ENCODE results near the gene DKK3. TPM values are rescaled to one million over a fixed set of nuclear protein-coding genes. Genes with fewer than 3 reads are reported as not detected.

DKK3 gene
- polyA plus RNA-seq, 1 donor = 49.7 TPM

DNA sequence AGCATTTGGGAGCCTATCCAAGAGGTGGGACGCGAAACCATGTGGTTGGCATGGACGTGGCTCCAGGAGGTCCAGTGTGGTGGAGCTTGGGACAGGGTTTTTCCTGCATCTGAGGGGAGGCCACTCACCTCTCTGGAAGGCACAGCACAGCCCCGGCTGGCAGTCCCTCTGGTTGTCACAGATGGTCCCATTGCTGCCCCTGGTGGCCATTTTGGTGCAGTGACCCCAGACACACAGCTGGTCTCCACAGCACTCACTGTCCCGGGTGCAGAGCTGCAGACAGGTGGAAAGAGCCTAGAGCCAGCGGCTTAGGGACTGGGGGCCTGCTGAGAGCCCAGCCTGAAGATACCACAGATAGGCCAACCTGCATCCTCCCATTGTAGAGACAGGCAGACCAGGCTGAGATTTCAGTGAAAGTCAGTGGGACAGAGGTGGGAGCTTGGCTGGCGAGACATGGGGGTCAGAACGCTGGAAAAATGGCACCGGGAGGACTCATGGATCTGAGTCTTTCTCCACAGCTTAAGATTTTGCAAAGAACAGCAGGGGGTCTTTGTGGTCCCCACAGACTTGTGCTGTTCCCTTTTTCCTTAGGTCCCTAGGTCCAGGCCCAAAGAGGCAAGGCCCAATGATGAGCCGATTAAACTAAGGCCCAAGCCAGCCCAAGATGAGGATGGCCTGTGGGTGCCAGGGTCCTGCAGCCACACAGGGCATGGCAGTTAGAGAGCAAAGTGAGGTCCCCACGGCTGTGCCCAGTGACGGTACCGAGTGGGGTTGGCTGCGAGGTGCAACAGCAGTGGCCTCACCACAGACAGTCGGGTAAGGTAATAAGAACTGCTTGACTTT, 41.4 kb downstream of the DKK3 start:
- DNase-seq = no peak

DNA sequence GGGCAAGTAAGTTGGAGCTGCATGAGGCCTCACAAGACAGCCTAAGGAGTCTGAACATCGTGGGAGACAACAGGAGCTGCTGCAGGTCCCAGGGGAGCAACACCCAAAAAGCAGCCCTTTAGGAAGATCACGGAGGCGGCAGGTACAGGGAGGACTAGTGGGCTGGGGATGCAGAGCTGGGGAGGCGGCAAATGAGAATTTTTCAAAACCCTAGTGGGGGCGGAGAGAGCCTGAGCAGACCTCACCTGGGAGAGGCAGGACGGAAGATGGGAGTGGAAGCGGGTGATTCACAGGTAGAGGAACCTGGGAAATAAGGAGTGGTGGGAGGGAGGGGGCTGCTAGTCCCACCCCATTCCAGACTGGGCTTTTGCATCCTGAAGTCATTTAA, 42.1 kb downstream of the DKK3 start:
- no peak for DNase-seq

DNA sequence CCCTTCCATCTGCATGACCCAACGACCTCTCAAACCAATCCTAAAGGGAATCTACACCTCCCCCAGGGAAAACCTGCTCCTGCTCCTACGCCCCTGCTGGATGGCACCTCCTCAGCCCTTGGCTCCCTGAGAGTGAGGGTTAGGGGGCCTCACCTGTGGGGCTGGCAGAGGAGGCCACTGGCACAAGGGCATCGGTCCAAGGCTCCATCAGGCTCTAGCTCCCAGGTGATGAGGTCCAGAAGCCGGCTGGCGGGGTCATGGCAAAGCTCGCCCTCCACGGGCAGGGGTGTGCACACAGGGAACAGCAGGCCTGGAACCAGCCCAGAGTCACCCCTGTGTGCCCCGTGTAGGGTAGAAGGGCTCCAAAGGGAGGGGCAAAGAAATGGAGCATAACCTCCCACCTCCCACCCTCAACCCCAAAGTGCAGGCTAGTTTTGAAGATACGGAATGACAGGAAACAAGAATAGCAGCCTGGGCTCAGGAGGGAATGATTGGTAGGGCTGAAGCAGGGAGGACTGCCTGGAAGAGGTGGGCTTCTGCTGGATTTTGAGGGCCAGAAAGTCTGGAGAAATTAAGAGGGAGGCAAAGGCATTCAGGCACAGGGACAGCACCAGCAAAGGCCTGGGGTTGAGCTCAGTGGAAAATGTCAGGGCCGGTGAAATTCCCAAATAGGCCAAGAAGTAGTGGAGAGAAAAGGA, 42.6 kb downstream of the DKK3 start:
- DNase-seq = no peak

DNA sequence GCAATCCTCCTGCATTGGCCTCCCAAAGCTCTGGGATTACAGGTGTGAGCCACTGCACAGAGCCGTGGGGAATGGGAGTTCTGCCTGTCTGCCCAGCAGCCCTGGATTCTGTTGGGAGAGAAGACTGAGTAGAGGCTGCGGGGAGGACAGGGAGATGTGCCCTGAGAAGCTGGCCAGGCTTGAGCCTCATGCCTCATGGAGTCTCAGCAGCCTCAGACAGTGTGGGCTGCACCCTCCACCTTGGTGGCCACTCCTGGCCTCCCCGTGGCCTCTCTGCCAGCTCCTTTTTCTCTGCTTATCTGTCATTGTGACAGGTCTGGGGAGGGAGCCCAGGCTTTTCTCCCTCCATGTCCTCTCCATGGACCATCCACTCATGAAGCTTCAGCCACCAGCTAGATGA, 43.2 kb downstream of the DKK3 start:
- no peak for DNase-seq

DNA sequence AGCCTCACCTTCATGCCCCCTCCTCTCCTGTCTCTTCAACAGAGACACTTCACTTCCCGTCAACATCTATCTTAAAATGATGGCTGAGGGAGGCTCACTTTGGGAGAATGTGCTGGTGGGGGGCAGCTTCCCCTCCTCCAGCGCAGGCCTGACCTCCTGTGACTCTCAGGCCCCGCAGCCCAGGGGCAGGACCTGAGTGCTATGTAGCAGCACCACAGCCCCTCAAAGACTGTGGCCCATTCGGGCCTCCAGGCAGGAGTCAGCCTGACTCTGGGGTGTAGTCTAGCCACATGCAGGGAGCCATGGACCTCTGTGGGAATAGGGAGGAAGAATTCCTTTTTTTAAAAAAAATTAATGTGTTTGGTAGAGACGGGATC, 43.7 kb downstream of the DKK3 start:
- DNase-seq = no peak

DNA sequence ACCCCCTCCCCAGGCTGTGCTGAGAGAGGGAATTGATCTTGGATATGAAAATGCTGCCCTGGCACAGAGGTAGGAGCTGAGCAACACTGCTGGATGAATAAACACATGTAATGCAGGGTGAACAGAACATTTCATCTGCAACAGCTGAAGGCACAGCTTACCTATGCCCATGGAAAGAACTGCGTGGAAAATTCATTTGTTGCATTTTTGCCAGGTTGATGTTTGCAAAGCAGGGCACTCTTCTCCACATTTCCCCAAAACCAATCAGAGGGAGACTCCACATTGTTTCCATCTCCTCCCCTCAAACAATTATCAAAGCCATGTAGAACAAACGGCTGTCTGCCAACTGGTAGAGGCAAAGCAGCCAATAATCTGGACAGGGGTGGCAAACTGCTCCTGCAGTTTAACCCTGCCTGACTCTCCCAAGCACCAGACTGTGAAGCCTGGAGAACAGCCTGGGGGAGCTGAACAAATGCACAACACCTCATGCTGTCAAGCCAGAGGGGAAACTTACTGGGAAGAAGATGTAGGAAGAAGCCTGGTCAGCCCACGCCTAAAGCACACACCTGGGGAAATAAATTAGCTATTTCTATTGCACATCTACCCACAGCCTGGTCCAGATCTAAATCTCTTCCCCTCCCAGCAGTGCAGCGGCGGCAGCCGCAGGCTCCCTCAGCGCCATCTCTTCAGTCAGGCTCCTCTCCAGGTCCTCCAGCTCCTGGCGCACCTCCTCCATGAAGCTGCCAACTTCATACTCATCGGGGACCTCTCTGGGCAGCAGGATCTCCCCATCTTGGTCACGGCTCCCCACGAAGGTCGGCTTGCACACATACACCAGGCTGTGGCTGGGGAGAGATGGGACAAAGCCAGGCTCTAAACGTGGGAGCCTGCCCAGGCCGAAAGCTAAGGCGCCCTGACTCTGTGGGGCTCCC, 44.3 kb downstream of the DKK3 start:
- DNase-seq = no peak

DNA sequence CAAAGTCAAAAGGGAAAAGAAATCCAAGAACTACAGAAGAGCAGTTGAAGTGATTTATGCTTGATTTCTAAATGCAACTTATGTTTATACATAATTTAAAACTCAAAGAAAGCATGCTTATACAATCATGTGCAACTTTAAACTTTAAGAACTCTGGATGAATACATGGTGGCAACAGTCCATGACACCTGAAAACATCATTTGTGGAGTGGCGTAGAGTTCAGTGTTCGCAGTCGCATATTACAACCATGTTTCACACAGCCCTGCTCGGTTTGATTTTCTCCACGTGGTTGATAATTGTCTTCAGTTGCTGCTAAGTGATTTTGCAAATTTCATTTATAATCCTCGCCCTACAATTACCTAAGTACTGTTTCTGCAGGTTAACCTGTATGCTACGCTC, 45.4 kb downstream of the DKK3 start:
- peak; percentile 71 for DNase-seq

DNA sequence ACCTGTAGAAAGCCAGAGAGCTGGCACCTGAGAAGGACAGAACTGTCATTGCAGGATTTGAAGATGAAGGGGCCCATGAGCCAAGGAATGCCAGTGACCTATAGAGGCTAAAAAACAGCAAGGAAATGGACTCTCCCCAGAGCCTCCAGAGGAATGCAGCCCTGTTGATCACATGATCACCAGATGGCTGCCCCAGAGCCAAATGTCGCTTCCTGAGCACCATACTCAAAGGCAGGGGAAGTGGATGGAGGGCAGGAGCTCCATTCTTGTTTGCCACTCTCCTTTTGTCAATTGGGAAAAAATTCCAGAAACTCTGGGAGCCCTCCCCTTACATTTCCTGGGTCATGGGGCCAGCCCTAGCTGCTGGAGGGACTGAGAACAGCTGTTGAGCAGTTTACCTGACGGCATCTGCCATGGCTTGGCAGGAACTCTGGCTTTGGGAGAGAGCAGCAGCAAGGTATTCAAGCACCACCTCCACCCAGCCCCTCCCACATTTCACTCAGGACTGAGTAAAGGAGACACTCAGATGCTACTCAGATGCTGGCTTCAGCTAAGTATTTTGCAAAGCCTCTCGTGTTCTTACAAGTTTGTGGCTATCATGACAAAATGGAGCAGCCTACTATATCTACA, 46.9 kb downstream of the DKK3 start:
- no peak for DNase-seq

DNA sequence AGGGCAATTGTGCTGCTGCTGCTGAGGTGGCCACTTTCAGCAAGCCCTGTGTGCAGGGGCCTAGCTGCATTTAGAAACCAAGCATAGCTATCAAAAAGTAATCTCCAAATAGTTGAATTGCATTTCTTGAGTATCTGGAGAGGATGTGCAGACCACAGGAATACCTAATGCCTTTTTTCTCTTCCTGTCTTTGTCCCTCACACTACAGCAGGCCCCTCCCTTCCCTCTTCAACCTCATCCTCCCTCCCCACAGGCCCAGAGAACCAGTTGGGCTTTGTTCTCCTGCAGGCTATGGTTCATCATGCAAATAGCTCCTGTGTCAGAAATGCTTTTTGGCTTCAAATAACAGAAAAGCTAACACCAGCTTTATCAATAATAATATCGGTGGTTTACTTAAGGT, 47.7 kb downstream of the DKK3 start:
- DNase-seq = no peak

DNA sequence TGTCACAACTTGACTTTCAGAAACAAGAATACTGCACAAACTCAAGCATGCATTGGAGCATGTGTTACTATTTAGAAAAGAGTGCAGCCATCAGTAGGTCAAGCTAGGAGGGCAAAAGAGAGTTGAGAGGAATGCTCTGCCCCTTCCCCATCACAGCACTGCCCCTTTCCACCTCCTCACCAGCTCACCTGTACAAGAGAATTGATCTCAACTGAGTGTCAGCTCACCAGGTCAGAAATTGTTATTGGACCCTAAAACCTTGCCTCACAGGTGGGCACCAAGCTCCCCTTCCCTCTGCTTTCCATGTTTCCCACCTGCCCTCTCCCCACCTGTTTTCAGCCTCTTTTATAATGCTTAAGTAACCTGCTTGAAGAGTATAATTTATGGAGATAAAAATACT, 48.8 kb downstream of the DKK3 start:
- no peak for DNase-seq

DNA sequence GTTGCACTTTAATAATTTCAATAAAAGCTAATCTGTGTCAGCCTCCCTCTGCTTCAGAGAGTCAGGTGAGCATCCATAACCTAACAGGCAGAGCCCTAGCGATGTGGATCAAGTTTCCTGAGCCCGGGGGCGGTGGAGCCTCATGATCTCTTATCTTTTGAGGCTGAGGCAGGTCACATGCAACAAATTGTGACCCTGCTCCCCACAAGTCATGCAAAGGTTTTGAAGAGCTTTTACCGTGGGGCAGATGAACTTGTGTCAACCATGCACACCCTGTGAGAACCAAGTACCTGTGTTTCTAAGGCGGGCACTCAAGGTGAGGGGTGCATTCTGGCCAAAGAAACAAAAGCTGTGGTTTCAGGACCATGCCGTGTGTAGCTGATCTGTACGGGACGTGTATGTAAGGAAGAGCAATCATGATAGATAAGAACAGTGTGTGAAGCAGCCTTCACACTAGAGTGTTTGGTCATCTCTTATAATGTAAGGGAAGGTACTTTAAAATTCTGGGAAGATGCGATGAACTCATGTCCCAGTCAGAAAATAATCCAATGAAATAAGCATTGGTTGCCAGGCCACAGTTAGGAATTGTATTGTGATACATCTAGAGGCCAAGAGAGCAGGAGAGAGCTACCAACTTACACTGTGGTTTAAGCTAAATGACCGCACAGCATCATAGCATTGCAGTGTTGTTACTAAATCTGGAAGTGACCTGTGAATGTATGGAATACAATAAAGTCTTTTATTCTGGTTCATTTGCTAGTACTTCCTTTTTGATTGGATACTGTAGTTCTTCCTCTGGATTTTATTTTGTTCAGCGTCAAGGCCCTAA, 49.8 kb downstream of the DKK3 start:
- DNase-seq = no peak

DNA sequence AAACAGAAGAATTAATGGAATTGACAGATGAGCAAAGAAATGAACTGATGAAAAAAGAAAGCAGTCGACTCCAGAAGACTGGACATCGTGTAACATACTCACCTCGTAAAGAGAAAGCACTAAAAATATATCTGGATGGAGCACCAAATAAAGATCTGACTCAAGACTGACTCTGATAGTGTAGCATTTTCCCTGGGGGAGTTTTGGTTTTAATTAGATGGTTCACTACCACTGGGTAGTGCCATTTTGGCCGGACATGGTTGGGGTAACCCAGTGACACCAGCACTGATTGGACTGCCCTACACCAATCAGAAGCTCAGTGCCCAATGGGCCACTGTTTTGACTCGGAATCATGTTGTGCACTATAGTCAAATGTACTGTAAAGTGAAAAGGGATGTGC, 52.4 kb downstream of the DKK3 start:
- no peak for DNase-seq

DNA sequence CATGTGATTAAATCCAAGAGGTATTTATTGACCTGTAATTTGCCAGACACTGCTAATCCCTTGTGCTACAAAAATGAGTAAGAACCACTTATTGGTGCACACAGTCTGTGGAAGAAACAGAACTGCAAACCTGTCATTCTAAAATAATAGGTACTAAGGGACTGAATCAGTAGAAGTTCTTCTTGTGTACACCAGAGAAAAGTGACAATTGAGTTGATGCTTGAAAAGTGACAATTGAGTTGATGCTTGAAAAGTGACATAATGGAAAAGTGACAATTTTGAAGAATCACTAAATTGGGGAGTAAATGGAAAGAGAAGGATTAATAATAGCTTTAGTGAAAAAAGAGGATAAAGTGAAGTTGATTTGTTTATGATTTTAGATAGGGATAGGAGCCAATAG, 56.4 kb downstream of the DKK3 start:
- no peak for DNase-seq

DNA sequence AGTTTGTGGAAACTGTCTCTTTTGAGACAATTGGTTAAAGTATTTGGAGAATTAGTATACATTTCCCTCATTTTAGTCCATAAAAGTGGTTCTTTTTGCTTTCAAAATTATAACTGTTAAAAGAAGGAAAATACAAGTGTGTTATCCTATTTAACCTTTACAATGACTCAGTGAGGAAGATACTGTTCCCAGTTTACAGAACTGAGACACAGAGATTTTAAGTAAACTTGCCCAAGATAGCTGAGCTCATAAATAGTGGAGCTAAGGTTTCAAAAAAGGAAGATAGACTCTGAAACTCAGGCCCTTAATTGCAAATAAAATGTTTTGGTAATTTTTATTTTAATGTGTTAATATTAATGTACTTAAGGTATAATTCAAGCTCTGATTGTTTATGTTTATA, 58.9 kb downstream of the DKK3 start:
- no peak for DNase-seq

DNA sequence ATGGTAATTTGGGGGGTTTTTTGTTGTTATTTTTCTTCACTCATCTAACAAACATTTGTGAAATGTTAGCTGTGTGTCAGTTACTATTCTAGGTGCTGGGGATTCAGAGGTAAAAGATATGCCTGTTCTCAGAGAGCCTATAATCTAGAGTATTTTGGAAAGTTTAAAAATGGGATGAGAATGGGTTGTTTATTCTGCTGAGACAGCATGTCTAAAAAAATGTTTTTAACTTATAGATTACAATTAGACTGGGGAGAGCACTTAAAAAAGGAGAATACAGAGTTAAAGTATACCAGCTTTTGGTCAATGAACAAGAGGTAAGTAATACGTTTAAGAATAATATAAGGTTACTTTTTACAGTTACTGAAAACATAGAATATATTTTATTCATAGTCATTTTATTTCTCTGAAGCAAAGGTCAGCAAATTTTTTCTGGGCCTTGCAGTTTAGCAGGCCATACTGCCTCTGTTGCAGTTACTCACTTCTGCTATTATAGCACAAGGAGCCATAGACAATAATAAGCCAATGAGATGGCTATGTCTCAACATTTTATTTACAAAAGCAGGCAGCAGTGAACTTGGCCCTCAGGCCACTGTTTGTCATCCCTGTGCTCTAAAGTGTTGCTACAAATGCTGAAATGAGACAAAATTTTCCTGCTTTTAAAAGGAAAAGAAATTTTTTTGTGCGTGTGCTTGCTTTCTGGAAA, 60.0 kb downstream of the DKK3 start:
- no peak for DNase-seq

DNA sequence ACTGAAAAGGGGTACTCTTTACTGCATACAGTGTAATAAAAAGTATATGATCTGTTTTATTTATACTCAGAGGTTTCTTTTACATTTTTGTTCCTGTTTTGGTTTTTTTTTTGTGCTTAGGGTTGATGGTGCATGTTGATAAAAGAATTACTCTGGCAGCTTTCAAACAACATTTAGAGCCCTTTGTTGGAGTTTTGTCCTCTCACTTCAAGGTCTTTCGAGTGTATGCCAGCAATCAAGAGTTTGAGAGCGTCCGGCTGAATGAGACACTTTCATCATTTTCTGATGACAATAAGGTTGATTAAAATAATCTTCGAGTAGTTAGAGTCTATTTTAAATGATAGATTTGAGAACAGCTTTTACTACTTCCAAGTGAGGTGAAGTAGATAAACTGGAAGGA, 60.6 kb downstream of the DKK3 start:
- no peak for DNase-seq

DNA sequence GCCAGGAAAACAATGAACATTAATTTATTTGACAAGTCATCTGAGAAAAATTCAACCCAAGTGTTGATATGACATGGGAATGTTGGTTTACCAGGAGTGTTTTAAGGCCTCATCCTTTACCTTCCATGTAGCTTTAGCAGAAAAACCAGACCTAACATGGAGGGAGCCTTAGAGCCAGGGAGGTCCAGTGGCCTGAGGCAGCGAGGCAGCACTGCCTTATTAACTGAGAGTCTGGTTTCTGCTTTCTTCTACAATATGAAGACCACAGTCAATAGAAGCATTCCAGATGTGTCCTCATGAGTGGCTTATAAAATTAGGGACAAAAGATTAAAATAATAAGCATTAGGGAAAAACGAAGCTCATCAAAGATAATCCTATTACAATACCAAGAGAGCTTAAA, 61.5 kb downstream of the DKK3 start:
- DNase-seq = no peak

DNA sequence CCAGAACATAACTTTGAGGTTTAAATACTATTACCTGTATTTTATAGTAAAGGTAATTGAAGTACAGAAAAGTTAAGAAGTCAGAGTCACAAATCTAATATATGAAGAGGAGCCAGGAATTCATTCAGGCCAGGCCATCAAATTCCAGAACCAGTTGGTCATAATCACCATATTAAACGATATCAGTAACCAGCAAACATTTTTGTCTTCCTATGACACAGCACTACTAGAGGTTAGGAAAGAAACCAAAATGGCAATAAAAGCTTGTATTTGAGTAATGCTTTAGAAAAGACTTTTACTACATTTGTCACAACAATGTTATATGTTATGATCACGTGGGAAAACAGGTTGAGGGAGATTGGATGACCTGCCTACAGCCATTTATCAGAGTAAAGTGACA, 62.2 kb downstream of the DKK3 start:
- no peak for DNase-seq

DNA sequence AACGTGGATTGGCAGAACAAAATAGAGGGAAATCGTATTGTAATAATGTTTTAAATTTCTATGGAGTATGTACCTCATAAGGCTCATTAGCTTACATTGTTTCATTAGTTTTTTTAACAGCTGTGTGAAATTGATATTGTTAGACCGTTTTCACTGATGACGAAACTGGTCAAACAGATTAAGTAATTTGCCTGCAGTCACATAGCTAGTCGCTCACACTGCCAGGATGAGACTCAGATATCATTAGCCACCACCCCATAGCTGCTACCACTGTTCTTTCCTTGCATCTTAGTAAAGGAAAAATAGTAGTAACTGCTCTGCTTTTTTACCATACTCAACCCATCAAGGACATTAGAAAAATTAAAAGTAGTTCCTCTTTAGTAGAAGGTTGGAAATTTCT, 64.0 kb downstream of the DKK3 start:
- DNase-seq = no peak

DNA sequence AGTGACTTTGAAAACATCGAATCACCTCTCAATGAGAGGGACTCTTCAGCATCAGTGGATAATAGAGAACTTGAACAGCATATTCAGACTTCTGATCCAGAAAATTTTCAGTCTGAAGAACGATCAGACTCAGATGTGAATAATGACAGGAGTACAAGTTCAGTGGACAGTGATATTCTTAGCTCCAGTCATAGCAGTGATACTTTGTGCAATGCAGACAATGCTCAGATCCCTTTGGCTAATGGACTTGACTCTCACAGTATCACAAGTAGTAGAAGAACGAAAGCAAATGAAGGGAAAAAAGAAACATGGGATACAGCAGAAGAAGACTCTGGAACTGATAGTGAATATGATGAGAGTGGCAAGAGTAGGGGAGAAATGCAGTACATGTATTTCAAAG, 65.8 kb downstream of the DKK3 start:
- no peak for DNase-seq

DNA sequence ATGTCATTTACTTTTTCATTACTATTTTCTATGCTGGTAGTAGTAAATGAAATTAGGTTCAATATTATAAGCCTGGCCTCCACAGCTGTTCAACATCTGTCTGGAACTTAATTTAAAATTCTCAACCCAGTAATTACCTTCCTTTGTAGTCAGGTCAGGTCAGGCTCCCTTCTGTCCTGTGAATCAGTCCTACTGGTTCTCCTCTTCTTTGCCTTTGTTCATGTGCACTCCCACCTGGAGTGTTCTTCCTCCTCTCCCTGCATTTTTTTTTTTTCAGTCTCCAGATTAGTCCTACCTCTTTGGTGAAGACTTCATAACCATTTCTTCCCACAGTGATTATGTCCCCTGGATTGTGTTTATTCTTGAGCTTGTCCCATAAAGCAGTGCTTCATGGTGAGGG, 67.9 kb downstream of the DKK3 start:
- no peak for DNase-seq

All from hindlimb muscle (tissue), 1 donor.